Measurements from ENCODE around the gene P2RX7.
"Not testable (repeated sequence)": the region's sequence is repeated elsewhere in the genome, so short reads cannot be mapped to it uniquely, and the experiment has no call there.

P2RX7 gene

GRCh38 chr12:121205491-121205890, 72.8 kb downstream of the P2RX7 start:
- Histone ChIP-seq H3K27ac (replicated peaks) (no peak overlapping the region), H3K27me3 (ENCODE audit: insufficient read depth, poor library complexity, severe bottlenecking) (no peaks in the 10 kb centered on the region), H3K4me3 (replicated peaks; ENCODE audit: insufficient read depth, low read length) (no peak overlapping the region)
- no peak for TF ChIP-seq GABPA (IDR thresholded peaks at IDR 0.05; ENCODE audit: low read depth)
- TF ChIP-seq SPI1 (IDR thresholded peaks at IDR 0.05; ENCODE audit: borderline replicate concordance, low read depth) = 0 out of 2 replicates have a peak, but pooled peaks have one; percentile 7
- no peak for TF ChIP-seq CTCF (IDR thresholded peaks at IDR 0.05; ENCODE audit: insufficient read depth, low read length)
- no peak for TF ChIP-seq REST (IDR thresholded peaks at IDR 0.05; ENCODE audit: insufficient replicate concordance, low read depth)
- no peak for TF ChIP-seq POLR2AphosphoS5 (IDR thresholded peaks at IDR 0.05; ENCODE audit: low read depth)
- no peak for DNase-seq (ENCODE audit: low read depth in 1 of 2, low spot score in 1 of 2)

GRCh38 chr12:121208571-121208970, 75.9 kb downstream of the P2RX7 start:
- H3K27ac ChIP-seq (replicated peaks); H3K27me3 ChIP-seq (ENCODE audit: insufficient read depth, poor library complexity, severe bottlenecking); H3K4me3 ChIP-seq (replicated peaks; ENCODE audit: insufficient read depth, low read length); DNase-seq (ENCODE audit: low read depth in 1 of 2, low spot score in 1 of 2): not testable (repeated sequence)

- TF ChIP-seq POLR2AphosphoS5 (IDR thresholded peaks at IDR 0.05; ENCODE audit: low read depth) (no peak), REST (IDR thresholded peaks at IDR 0.05; ENCODE audit: insufficient replicate concordance, low read depth) (no peak), GABPA (IDR thresholded peaks at IDR 0.05; ENCODE audit: low read depth) (no peak), SPI1 (IDR thresholded peaks at IDR 0.05; ENCODE audit: borderline replicate concordance, low read depth) (no peak), CTCF (IDR thresholded peaks at IDR 0.05; ENCODE audit: insufficient read depth, low read length) (no peak)
- no peak overlapping the region for H3K27ac ChIP-seq (replicated peaks)
These were observed 76.5 kb downstream of the P2RX7 start for GRCh38 chr12:121209221-121209620.

GRCh38 chr12:121209624-121210572, 77.2 kb downstream of the P2RX7 start, which contains the start of gene P2RX4:
Gene P2RX4 (plus strand): TSS chr12:121210129. CDS start chr12:121210165, 36 bp downstream.
- peak; percentile 87 to 94 for DNase-seq (ENCODE audit: low read depth in 1 of 2, low spot score in 1 of 2)
- Histone ChIP-seq H3K27ac (replicated peaks) (peak within 1 kb of the TSS; percentile 69), H3K4me3 (replicated peaks; ENCODE audit: insufficient read depth, low read length) (peak within 1 kb of the TSS; percentile 54), H3K27me3 (ENCODE audit: insufficient read depth, poor library complexity, severe bottlenecking) (no peaks in the 10 kb centered on the region)
- TF ChIP-seq REST (IDR thresholded peaks at IDR 0.05; ENCODE audit: insufficient replicate concordance, low read depth) = no peak
- no peak for TF ChIP-seq SPI1 (IDR thresholded peaks at IDR 0.05; ENCODE audit: borderline replicate concordance, low read depth)
- no peak; the same call in 1 of the 2 replicates for TF ChIP-seq GABPA (IDR thresholded peaks at IDR 0.05; ENCODE audit: low read depth)
- TF ChIP-seq CTCF (IDR thresholded peaks at IDR 0.05; ENCODE audit: insufficient read depth, low read length) = no peak
- TF ChIP-seq POLR2AphosphoS5 (IDR thresholded peaks at IDR 0.05; ENCODE audit: low read depth) = peak; percentile 91

More at GRCh38 chr12:121209221-121209620, 76.5 kb downstream of the P2RX7 start:
- peak overlapping the region; percentile 54 for H3K4me3 ChIP-seq (replicated peaks; ENCODE audit: insufficient read depth, low read length)
- no peaks in the 10 kb centered on the region for H3K27me3 ChIP-seq (ENCODE audit: insufficient read depth, poor library complexity, severe bottlenecking)
- no peak for DNase-seq (ENCODE audit: low read depth in 1 of 2, low spot score in 1 of 2)

Data from HL-60 (cell line).